ENCODE results near the gene ETV6.

ETV6 gene

GRCh38 chr12:11648514-11649412, 711 bp upstream of the ETV6 start:
- peak; percentile 88 for DNase-seq

- DNase-seq = peak; percentile 68
Observed at GRCh38 chr12:11650286-11651281, 1.1 kb downstream of the ETV6 start.

GRCh38 chr12:11651381-11651780, 1.9 kb downstream of the ETV6 start:
- no peak for DNase-seq

- DNase-seq = no peak
Observed at GRCh38 chr12:11651785-11652184, 2.3 kb downstream of the ETV6 start.

GRCh38 chr12:11652351-11653040, 3.0 kb downstream of the ETV6 start:
- DNase-seq = peak; percentile 55

- DNase-seq = no peak
Observed at GRCh38 chr12:11653215-11653753, 3.8 kb downstream of the ETV6 start.

- no peak for DNase-seq
Observed at GRCh38 chr12:11654338-11654737, 4.9 kb downstream of the ETV6 start.

GRCh38 chr12:11654802-11655201, 5.3 kb downstream of the ETV6 start:
- no peak for DNase-seq

GRCh38 chr12:11655842-11656241, 6.4 kb downstream of the ETV6 start:
- no peak for DNase-seq

- no peak for DNase-seq
Observed at GRCh38 chr12:11656550-11656949, 7.1 kb downstream of the ETV6 start.

GRCh38 chr12:11657511-11657910, 8.0 kb downstream of the ETV6 start:
- no peak for DNase-seq

- DNase-seq = no peak
Observed at GRCh38 chr12:11658791-11659190, 9.3 kb downstream of the ETV6 start.

- no peak for DNase-seq
Observed at GRCh38 chr12:11660624-11661023, 11.2 kb downstream of the ETV6 start.

- DNase-seq = no peak
Observed at GRCh38 chr12:11661491-11662089, 12.1 kb downstream of the ETV6 start.

GRCh38 chr12:11662369-11662768, 12.9 kb downstream of the ETV6 start:
- DNase-seq = no peak

- no peak for DNase-seq
Observed at GRCh38 chr12:11663130-11663529, 13.7 kb downstream of the ETV6 start.

- DNase-seq = no peak
Observed at GRCh38 chr12:11664101-11664500, 14.6 kb downstream of the ETV6 start.

GRCh38 chr12:11666131-11667050, 16.9 kb downstream of the ETV6 start:
- DNase-seq = no peak

GRCh38 chr12:11667171-11667570, 17.7 kb downstream of the ETV6 start:
- no peak for DNase-seq

- no peak for DNase-seq
Observed at GRCh38 chr12:11668611-11669010, 19.1 kb downstream of the ETV6 start.

- no peak for DNase-seq
Observed at GRCh38 chr12:11669348-11669747, 19.9 kb downstream of the ETV6 start.
